CD4-positive, alpha-beta T cell (primary cell): ENCODE results near the gene PRR22. TPM values are rescaled to one million over a fixed set of nuclear protein-coding genes. Genes with fewer than 3 reads are reported as not detected.

Experiments
- ATAC-seq: fragments of 200-7000 bp; cut with Tn5 transposase; one replicate; pipeline ENCODE4 v1.10.0; 2022; ENCODE audit warnings: mild to moderate bottlenecking; ENCODE audit not compliant: poor library complexity
- CTCF ChIA-PET: fragments of 350-600 bp; sonication (Branson Sonifier 250); formaldehyde crosslinking; loops from one replicate; lab custom pipeline; 2021; ENCODE audit warnings: antibody characterized with exemption, inconsistent platforms; lab: Charles Lee
- POLR2A ChIA-PET: fragments of 350-600 bp; sonication (Branson Sonifier 250); formaldehyde crosslinking; loops from one replicate; lab custom pipeline; 2021; ENCODE audit warnings: antibody characterized with exemption, inconsistent platforms; lab: Charles Lee
- DNase-seq, 14 experiments: peaks; one replicate each; pipeline ENCODE4 v3.0.0-alpha.2; 2013 to 2020; ENCODE audit warnings: mixed read lengths in 2 of 14
- H3K27ac ChIP-seq, 2 donors: one replicate each; pipeline versions ENCODE4 v1.5.1 to v1.7.0; 2013; ENCODE audit warnings: low read length in 2 of 2, low read depth in 1 of 2, mild to moderate bottlenecking in 1 of 2
- H3K27me3 ChIP-seq, 2 experiments: 1 replicate in 1 of 2; 2 replicates in 1 of 2; pipeline versions ENCODE4 v1.6.1 to v1.7.0; 2013; ENCODE audit warnings: low read length in 2 of 2, control low read depth in 1 of 2, mild to moderate bottlenecking in 1 of 2, moderate library complexity in 1 of 2; ENCODE audit not compliant: insufficient read depth in 2 of 2, control insufficient read depth in 1 of 2
- H3K36me3 ChIP-seq: one replicate; pipeline ENCODE4 v1.6.1; 2013; ENCODE audit warnings: low read length, control low read depth; ENCODE audit not compliant: insufficient read depth
- H3K4me1 ChIP-seq: one replicate; pipeline ENCODE4 v1.6.1; 2013; ENCODE audit warnings: low read length, control low read depth; ENCODE audit not compliant: insufficient read depth
- H3K4me3 ChIP-seq: one replicate; pipeline ENCODE4 v1.5.1; 2013; ENCODE audit warnings: mild to moderate bottlenecking, low read length, moderate library complexity
- H3K9me3 ChIP-seq, 2 experiments: 1 replicate in 1 of 2; 2 replicates in 1 of 2; pipeline versions ENCODE4 v1.6.1 to v1.7.0; 2013; ENCODE audit warnings: low read length in 2 of 2, mild to moderate bottlenecking in 2 of 2, control low read depth in 1 of 2, moderate library complexity in 1 of 2; ENCODE audit not compliant: control insufficient read depth in 1 of 2, insufficient read depth in 1 of 2
- H3K27ac Mint-ChIP-seq: one replicate; pipeline ENCODE4 v1.8.0; 2020; ENCODE audit warnings: mixed read lengths
- H3K27me3 Mint-ChIP-seq: one replicate; pipeline ENCODE4 v1.8.0; 2021; ENCODE audit warnings: mixed read lengths
- H3K36me3 Mint-ChIP-seq: one replicate; pipeline ENCODE4 v1.8.0; 2021; ENCODE audit warnings: low read depth, mixed read lengths
- H3K4me1 Mint-ChIP-seq: one replicate; pipeline ENCODE4 v1.8.0; 2021; ENCODE audit warnings: low read depth, mixed read lengths
- H3K4me3 Mint-ChIP-seq: one replicate; pipeline ENCODE4 v1.8.0; 2020; ENCODE audit warnings: mild to moderate bottlenecking, mixed read lengths
- H3K9me3 Mint-ChIP-seq: one replicate; pipeline ENCODE4 v1.8.0; 2020; ENCODE audit warnings: mixed read lengths
- intact Hi-C, 2 experiments: fragments of 100-400 bp; cut with DNase I in 1 of 2; cut with micrococcal nuclease in 1 of 2; formaldehyde crosslinking; loops; one replicate each; pipeline versions ENCODE4 v1.15.1 to v1.9.0; 2023 to 2025; cut with DNase I, micrococcal nuclease
- polyA plus RNA-seq, 2 donors: library from polyadenylated mRNA; unstranded; fragments of 120-200 nt; gene quantifications; one replicate each; pipeline ENCODE4 v1.2.1, GENCODE V29; 2013
- total RNA-seq, 174 experiments: library from RNA in 2 of 174; stranded (reverse) in 2 of 174; gene quantifications; one replicate each; pipeline ENCODE4 v1.2.3 and lab custom pipeline; 2021 to 2026
- TF ChIP-seq, protein P1 (sequence below): fragments of 200-600 bp; IDR thresholded peaks from one replicate; pipeline ENCODE4 v1.8.0; 2022; ENCODE audit warnings: antibody characterized with exemption, mild to moderate bottlenecking

PRR22 gene
- total RNA-seq: 1 to 10 TPM; 3.1 to 4.9 TPM
- polyA plus RNA-seq (2013, experiment 1 of 2): 1.5 TPM
- polyA plus RNA-seq (2013, experiment 2 of 2): 1.9 TPM
- total RNA-seq (lab: John Stamatoyannopoulos, UW): 0.39 to 14.7 (median 2.2) reads per million in 172 experiments

DNA sequence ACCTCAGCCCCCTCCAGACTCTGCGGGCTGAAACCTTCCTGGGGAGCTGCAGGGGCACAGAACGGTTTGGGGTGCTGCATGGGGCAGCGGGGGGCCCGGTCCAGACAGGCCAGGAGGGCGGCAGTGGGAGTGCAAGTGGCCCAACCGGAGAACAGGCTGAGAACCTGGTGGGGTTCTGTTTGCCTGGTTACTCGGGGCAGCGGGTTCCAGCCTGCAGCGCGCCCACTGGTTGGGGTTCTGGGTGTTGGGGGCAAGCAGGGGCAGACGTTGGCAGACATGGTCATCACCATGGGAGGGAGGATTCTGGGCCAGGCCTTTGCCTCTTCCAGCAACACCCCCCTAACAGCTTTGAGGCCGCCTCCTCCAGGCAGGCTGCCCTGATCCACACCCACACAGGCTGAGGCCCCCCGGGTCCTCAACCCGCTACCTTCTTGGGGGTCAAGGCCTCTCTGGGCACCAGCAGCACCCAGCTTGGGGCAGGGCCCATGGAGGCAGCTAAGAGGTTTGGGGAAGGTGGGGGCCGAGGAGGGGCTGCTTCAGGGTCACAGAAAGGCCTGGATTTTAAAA lies at the start of gene PRR22:
TSS of gene PRR22 (minus strand) at position 166 of the 567 bp plus-strand sequence. CDS start at position 80, 86 bp downstream.
- ATAC-seq (peak; percentile 8), DNase-seq (no peak)
- CTCF ChIA-PET: no interaction called here
- no peak within 1 kb of the TSS for H3K27ac ChIP-seq
- no peak within 1 kb of the TSS for H3K4me3 ChIP-seq
- TF ChIP-seq, protein P1, sequence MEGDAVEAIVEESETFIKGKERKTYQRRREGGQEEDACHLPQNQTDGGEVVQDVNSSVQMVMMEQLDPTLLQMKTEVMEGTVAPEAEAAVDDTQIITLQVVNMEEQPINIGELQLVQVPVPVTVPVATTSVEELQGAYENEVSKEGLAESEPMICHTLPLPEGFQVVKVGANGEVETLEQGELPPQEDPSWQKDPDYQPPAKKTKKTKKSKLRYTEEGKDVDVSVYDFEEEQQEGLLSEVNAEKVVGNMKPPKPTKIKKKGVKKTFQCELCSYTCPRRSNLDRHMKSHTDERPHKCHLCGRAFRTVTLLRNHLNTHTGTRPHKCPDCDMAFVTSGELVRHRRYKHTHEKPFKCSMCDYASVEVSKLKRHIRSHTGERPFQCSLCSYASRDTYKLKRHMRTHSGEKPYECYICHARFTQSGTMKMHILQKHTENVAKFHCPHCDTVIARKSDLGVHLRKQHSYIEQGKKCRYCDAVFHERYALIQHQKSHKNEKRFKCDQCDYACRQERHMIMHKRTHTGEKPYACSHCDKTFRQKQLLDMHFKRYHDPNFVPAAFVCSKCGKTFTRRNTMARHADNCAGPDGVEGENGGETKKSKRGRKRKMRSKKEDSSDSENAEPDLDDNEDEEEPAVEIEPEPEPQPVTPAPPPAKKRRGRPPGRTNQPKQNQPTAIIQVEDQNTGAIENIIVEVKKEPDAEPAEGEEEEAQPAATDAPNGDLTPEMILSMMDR: no peak
- peaks cover 0 to 6% of the 10 kb centered on the region in 2 experiments for H3K9me3 ChIP-seq
- Mint-ChIP-seq H3K4me1 (peaks cover under 1% of the 10 kb centered on the region), H3K36me3 (peaks cover 34% of the 10 kb centered on the region), H3K27ac (no peak within 1 kb of the TSS), H3K9me3 (no peaks in the 10 kb centered on the region), H3K4me3 (no peak within 1 kb of the TSS), H3K27me3 (no peaks in the 10 kb centered on the region)
- intact Hi-C loops: no loop called here
- peaks cover 55% of the 10 kb centered on the region for H3K36me3 ChIP-seq
- POLR2A ChIA-PET: no interaction called here
- H3K4me1 ChIP-seq: peaks cover 3% of the 10 kb centered on the region
- no peaks in the 10 kb centered on the region for H3K27me3 ChIP-seq

DNA sequence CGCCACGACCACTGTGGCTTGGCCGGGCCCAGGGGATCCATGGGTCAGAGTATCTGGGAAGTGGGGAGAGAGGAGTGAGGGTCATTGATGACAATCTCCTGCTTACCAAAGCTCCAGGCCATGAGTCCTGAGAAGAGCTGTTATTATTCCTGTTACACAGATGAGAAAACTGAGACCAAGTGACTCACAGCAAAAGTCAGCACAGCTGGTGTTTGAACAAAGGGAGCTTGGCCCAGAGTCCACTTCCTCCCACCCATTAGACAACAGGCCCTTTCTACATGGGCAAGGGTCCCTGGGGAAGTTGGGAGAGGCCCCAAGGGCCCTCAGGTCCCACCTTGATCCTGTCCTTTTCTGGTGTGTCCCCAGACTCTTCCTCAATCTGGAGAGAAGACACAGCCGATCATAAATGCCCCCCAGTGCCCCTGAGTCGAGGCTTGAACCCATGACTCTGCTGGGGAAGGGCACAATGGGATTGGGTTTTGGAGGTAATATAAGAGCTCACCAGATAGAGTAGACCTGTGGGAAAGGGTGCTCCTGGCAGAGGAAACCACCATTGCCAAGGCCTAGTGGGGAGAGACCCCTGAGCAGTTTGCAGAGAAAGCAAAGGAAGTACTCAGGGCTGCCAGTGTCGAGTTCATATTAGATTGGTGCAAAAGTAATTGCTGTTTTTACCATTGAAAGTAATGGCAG lies 48.1 kb upstream of the PRR22 start:
- H3K9me3 Mint-ChIP-seq: no peaks in the 10 kb centered on the region
- H3K36me3 Mint-ChIP-seq: peaks cover 5% of the 10 kb centered on the region
- no peak overlapping the region for H3K4me3 Mint-ChIP-seq
- intact Hi-C loops: no loop called here
- peaks cover 17% of the 10 kb centered on the region for H3K4me1 ChIP-seq
- POLR2A ChIA-PET: no interaction called here
- H3K27me3 ChIP-seq: peaks cover 0 to 3% of the 10 kb centered on the region in 2 experiments
- H3K36me3 ChIP-seq: no peaks in the 10 kb centered on the region
- H3K27me3 Mint-ChIP-seq: no peaks in the 10 kb centered on the region
- no peak for ATAC-seq
- TF ChIP-seq, protein P1: no peak
- no peak overlapping the region for H3K4me3 ChIP-seq
- H3K9me3 ChIP-seq: peaks cover 0 to 6% of the 10 kb centered on the region in 2 experiments
- no peak overlapping the region for H3K27ac Mint-ChIP-seq
- no peak overlapping the region for H3K27ac ChIP-seq
- no peak for DNase-seq
- H3K4me1 Mint-ChIP-seq: peaks cover 11% of the 10 kb centered on the region
- CTCF ChIA-PET: no interaction called here

DNA sequence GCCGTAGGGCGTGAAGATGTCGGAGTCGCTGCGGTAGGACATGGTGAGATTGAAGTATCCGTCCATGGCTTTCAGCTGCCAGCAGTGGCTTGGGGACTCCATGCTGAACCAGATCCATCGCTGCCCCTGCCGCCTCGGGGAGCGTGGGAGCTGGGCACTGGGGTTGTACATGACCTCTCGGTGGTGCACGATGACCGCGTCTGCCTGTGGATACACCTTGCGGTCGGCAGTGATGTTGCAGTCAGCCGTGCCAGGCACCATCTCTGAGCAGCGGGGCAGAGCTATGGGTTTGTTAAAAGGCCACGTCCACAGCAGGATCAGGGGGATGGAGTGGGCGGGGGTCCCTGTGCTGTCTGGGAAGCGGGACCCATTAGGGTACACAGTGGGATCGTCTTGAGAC lies 47.5 kb upstream of the PRR22 start:
- Histone ChIP-seq H3K4me1 (peaks cover 21% of the 10 kb centered on the region), H3K27ac (no peak overlapping the region), H3K36me3 (no peaks in the 10 kb centered on the region), H3K9me3 (peaks cover 0 to 10% of the 10 kb centered on the region in 2 experiments), H3K27me3 (peaks cover 0 to 3% of the 10 kb centered on the region in 2 experiments), H3K4me3 (no peak overlapping the region)
- H3K27me3 Mint-ChIP-seq: no peaks in the 10 kb centered on the region
- no peak for ATAC-seq
- no peak overlapping the region for H3K27ac Mint-ChIP-seq
- H3K36me3 Mint-ChIP-seq: peaks cover 8% of the 10 kb centered on the region
- intact Hi-C loops: no loop called here
- POLR2A ChIA-PET: no interaction called here
- DNase-seq: peak in 1 of 14 experiments; percentile 17
- H3K4me1 Mint-ChIP-seq: peaks cover 14% of the 10 kb centered on the region
- CTCF ChIA-PET: no interaction called here
- no peaks in the 10 kb centered on the region for H3K9me3 Mint-ChIP-seq
- TF ChIP-seq, protein P1: no peak
- H3K4me3 Mint-ChIP-seq: no peak overlapping the region
